CD4-positive, alpha-beta memory T cell (primary cell): ENCODE data around the gene HNRNPAB. TPM values are rescaled to one million over a fixed set of nuclear protein-coding genes. Genes with fewer than 3 reads are reported as not detected.
A peak's percentile ranks its signal among the peaks of the same experiment; 100 is the strongest.

Experiments
- CTCF ChIA-PET: fragments of 350-600 bp; sonication (Branson Sonifier 250); formaldehyde crosslinking; loops from one replicate; lab custom pipeline; 2021; ENCODE audit warnings: inconsistent platforms; ENCODE audit not compliant: partially characterized antibody; lab: Charles Lee
- POLR2A ChIA-PET: fragments of 350-600 bp; sonication (Branson Sonifier 250); formaldehyde crosslinking; loops from one replicate; lab custom pipeline; 2021; ENCODE audit not compliant: partially characterized antibody; lab: Charles Lee
- DNase-seq, 5 donors: peaks; one replicate each; pipeline versions ENCODE4 v3.0.0 to v3.0.0-alpha.2; 2020 to 2022; ENCODE audit warnings: mixed read lengths in 1 of 5
- H3K27ac ChIP-seq: one replicate; pipeline ENCODE4 v1.7.0; 2013; ENCODE audit warnings: low read depth, low read length
- H3K27me3 ChIP-seq: 2 replicates; pipeline ENCODE4 v1.7.0; 2013; ENCODE audit warnings: mild to moderate bottlenecking, low read length, moderate library complexity; ENCODE audit not compliant: insufficient read depth
- H3K36me3 ChIP-seq: 2 replicates; pipeline ENCODE4 v1.7.0; 2013; ENCODE audit warnings: mild to moderate bottlenecking, low read length, moderate library complexity; ENCODE audit not compliant: insufficient read depth
- H3K4me1 ChIP-seq: 2 replicates; pipeline ENCODE4 v1.7.0; 2013; ENCODE audit warnings: mild to moderate bottlenecking, low read length, moderate library complexity; ENCODE audit not compliant: insufficient read depth
- H3K4me3 ChIP-seq, 2 donors: one replicate each; pipeline ENCODE4 v1.7.0; 2013; ENCODE audit warnings: low read length in 2 of 2, mild to moderate bottlenecking in 1 of 2
- H3K9me3 ChIP-seq, 2 donors: one replicate each; pipeline ENCODE4 v1.7.0; 2013; ENCODE audit warnings: low read length in 2 of 2, control low read depth in 1 of 2; ENCODE audit not compliant: control insufficient read depth in 1 of 2
- H3K27ac Mint-ChIP-seq, 7 donors: one replicate each; pipeline ENCODE4 v1.8.0; 2020 to 2021; ENCODE audit warnings: mixed read lengths in 7 of 7, mild to moderate bottlenecking in 6 of 7, inconsistent platforms in 3 of 7, moderate library complexity in 3 of 7
- H3K27me3 Mint-ChIP-seq, 2 donors: one replicate each; pipeline ENCODE4 v1.8.0; 2020 to 2021; ENCODE audit warnings: mixed read lengths in 2 of 2
- H3K36me3 Mint-ChIP-seq, 2 donors: one replicate each; pipeline ENCODE4 v1.8.0; 2020 to 2021; ENCODE audit warnings: mixed read lengths in 2 of 2, inconsistent platforms in 1 of 2, mild to moderate bottlenecking in 1 of 2
- H3K4me1 Mint-ChIP-seq, 4 donors: one replicate each; pipeline ENCODE4 v1.8.0; 2020 to 2021; ENCODE audit warnings: mixed read lengths in 4 of 4, mild to moderate bottlenecking in 1 of 4
- H3K4me3 Mint-ChIP-seq, 8 donors: one replicate each; pipeline ENCODE4 v1.8.0; 2020 to 2021; ENCODE audit warnings: mixed read lengths in 8 of 8, mild to moderate bottlenecking in 7 of 8, moderate library complexity in 6 of 8, inconsistent platforms in 3 of 8
- H3K9me3 Mint-ChIP-seq, 8 donors: one replicate each; pipeline ENCODE4 v1.8.0; 2020 to 2021; ENCODE audit warnings: mixed read lengths in 8 of 8, mild to moderate bottlenecking in 5 of 8, inconsistent platforms in 3 of 8, moderate library complexity in 1 of 8
- intact Hi-C: fragments of 100-400 bp; cut with micrococcal nuclease; formaldehyde crosslinking; loops from one replicate; pipeline ENCODE4 v1.15.1; 2023
- polyA plus RNA-seq, 2 donors: library from polyadenylated mRNA; unstranded; fragments of 300-500 nt; fragmentation: Illumina TruSeq; gene quantifications; one replicate each; pipeline ENCODE4 v1.2.3, GENCODE V29; 2021
- total RNA-seq, 2 experiments: library from RNA; stranded (reverse); gene quantifications; one replicate each; pipeline ENCODE4 v1.2.3, GENCODE V29; 2021

The HNRNPAB gene
- total and polyA plus RNA-seq, 4 experiments from 2014 or later: 29.4 to 85.3 (median 78.7) TPM

DNA sequence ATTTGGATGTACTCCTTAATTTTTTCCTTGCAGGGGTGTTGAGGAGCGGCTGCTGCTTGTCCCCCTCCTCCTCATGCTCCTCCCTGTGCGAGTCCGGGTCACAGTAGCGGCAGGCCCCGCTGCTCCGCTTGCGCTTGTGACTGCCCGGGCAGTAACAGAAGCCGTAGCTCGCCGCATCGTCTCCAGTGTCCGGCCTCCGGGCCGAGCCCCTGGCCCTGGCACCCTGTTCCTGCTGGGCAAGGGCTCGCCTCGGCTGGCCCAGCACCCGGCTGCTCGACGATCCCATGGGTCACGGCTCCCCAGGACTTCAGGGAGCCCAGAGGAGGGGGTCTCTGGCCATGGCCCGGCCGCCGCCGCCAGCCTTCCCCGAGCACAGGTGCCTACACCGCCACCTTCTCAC, 17.3 kb upstream of the HNRNPAB start, which contains the start of gene GMCL2:
TSS of gene GMCL2 (minus strand) at position 358 of the 400 bp plus-strand sequence. CDS start at position 286, 72 bp downstream.
- Histone ChIP-seq H3K27me3 (peaks cover 5% of the 10 kb centered on the region), H3K9me3 (no peaks in the 10 kb centered on the region), H3K4me1 (no peaks in the 10 kb centered on the region), H3K27ac (no peak within 1 kb of the TSS), H3K36me3 (no peaks in the 10 kb centered on the region), H3K4me3 (no peak within 1 kb of the TSS)
- Mint-ChIP-seq H3K9me3 (peaks cover 0 to 2% (median 0%) of the 10 kb centered on the region in 8 donors), H3K27me3 (peaks cover 4 to 10% of the 10 kb centered on the region in 2 donors), H3K4me1 (peaks cover 0 to 2% (median under 1%) of the 10 kb centered on the region in 4 donors), H3K4me3 (no peak within 1 kb of the TSS), H3K36me3 (no peaks in the 10 kb centered on the region), H3K27ac (no peak within 1 kb of the TSS)
- intact Hi-C loops: no loop called here
- CTCF ChIA-PET: no interaction called here
- POLR2A ChIA-PET: no interaction called here
- DNase-seq: no peak

DNA sequence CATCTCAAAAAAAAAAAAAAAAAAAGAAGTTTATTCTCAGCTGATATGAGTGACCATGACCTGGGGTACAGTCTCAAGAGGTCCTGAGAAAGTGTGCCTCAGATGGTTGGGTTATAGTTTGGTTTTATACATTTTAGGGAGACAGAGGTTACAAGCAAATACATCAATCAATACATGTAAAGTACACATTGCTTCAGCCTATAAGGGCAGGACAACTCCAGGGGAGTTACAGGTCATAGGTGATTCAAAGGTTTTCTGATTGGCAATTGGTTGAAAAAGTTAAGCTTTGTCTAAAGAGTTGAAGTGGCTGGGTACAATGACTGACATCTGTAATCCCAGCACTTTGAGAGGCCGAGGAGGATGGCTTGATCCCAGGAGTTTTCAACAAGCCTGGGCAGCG, 14.9 kb upstream of the HNRNPAB start:
- Mint-ChIP-seq H3K27ac (no peak overlapping the region), H3K4me1 (peaks cover 5 to 20% (median 13%) of the 10 kb centered on the region in 4 donors)
- POLR2A ChIA-PET: no interaction called here

DNA sequence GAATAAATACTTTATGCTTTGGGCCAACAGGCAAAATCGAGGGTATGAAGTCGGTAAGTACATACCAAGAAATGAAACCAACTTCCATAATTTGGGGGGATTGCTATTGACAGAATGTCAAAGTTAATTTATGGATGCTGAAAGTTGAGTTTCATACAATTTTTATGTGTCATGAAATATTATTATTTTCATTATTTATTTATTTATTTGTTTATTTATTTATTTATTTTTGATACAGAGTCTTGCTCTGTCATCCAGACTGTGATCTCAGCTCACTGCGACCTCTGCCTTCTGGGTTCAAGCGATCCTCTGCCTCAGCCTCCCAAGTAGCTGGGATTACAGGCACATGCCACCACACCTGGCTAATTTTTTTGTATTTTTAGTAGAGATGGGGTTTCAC, 12.7 kb upstream of the HNRNPAB start:
- H3K4me1 ChIP-seq: peaks cover 5% of the 10 kb centered on the region
- Mint-ChIP-seq H3K27ac (no peak overlapping the region), H3K9me3 (peaks cover 0 to 2% (median 0%) of the 10 kb centered on the region in 8 donors), H3K27me3 (peaks cover 9 to 16% of the 10 kb centered on the region in 2 donors), H3K4me1 (peaks cover 7 to 23% (median 15%) of the 10 kb centered on the region in 4 donors), H3K36me3 (no peaks in the 10 kb centered on the region), H3K4me3 (no peak overlapping the region)
- H3K27me3 ChIP-seq: peaks cover 5% of the 10 kb centered on the region
- ChIA-PET POLR2A (no interaction called here), CTCF (no interaction called here)
- no peak for DNase-seq
- H3K27ac ChIP-seq: no peak overlapping the region
- H3K36me3 ChIP-seq: no peaks in the 10 kb centered on the region
- no peak overlapping the region for H3K4me3 ChIP-seq
- intact Hi-C loops: no loop called here
- no peaks in the 10 kb centered on the region for H3K9me3 ChIP-seq

More for the DNA sequence above, 14.9 kb upstream of the HNRNPAB start:
- Histone ChIP-seq H3K36me3 (no peaks in the 10 kb centered on the region), H3K4me3 (no peak overlapping the region), H3K4me1 (peaks cover 5% of the 10 kb centered on the region), H3K27me3 (peaks cover 5% of the 10 kb centered on the region), H3K27ac (no peak overlapping the region), H3K9me3 (no peaks in the 10 kb centered on the region)
- Mint-ChIP-seq H3K27me3 (peaks cover 9 to 11% of the 10 kb centered on the region in 2 donors), H3K36me3 (no peaks in the 10 kb centered on the region), H3K4me3 (no peak overlapping the region), H3K9me3 (peaks cover 0 to 2% (median 0%) of the 10 kb centered on the region in 8 donors)
- intact Hi-C loops: no loop called here
- CTCF ChIA-PET: no interaction called here
- DNase-seq: no peak

DNA sequence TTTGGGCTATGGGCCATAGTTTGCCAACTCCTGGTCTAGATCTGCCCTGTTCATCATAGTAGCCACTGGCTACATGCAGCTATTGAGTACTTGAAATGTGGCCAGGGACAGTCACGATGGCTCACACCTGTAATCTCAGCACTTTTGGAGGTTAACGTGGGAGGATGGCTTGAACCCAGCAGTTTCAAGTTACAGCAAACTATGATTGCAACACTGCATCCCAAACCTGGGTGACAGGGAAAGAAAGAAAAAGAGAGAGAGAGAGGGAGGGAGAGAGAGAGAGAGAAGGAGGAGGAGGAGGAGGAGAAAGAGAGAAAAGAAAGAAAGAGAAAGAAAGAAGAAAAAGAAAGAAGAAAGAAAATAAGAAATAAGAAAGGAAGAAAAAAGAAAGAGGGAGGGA, 12.1 kb upstream of the HNRNPAB start:
- no peaks in the 10 kb centered on the region for H3K36me3 Mint-ChIP-seq
- DNase-seq: no peak
- Histone ChIP-seq H3K4me3 (no peak overlapping the region), H3K27me3 (peaks cover 5% of the 10 kb centered on the region), H3K9me3 (no peaks in the 10 kb centered on the region), H3K4me1 (peaks cover 5% of the 10 kb centered on the region), H3K27ac (no peak overlapping the region), H3K36me3 (no peaks in the 10 kb centered on the region)
- H3K4me1 Mint-ChIP-seq: peaks cover 7 to 23% (median 15%) of the 10 kb centered on the region in 4 donors
- ChIA-PET CTCF (no interaction called here), POLR2A (no interaction called here)
- no peak overlapping the region for H3K27ac Mint-ChIP-seq
- peaks cover 9 to 16% of the 10 kb centered on the region in 2 donors for H3K27me3 Mint-ChIP-seq
- H3K9me3 Mint-ChIP-seq: no peaks in the 10 kb centered on the region
- no peak overlapping the region for H3K4me3 Mint-ChIP-seq
- intact Hi-C loops: no loop called here

DNA sequence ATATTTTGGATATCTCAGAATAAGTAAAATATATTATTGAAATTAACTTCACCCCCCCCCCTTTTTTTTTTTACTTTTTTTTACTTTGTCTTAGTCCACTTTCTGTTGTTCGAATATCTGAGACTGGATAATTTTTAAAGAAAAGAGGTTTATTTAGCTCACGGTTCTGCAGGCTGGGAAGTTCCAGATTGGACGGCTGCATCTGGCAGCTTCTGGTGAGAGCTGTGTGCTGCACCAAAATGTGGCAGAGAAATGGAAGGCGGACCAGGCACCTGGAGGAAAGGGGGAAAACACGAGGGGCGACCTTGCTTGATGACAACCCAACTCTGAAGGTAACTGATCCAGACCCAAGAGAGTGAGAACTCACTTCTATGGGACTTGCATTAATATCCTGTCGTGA, 11.5 kb upstream of the HNRNPAB start:
- Mint-ChIP-seq H3K27ac (no peak overlapping the region), H3K4me1 (peaks cover 7 to 23% (median 15%) of the 10 kb centered on the region in 4 donors), H3K4me3 (peak overlapping the region in 1 of 8 donors; percentile 14), H3K27me3 (peaks cover 9 to 16% of the 10 kb centered on the region in 2 donors), H3K36me3 (no peaks in the 10 kb centered on the region), H3K9me3 (no peaks in the 10 kb centered on the region)
- ChIA-PET CTCF (no interaction called here), POLR2A (interaction anchor here (0.9 kb wide), 1 partner anchor 14 kb away, joined by 3 read pairs; no protein-coding TSS in a partner anchor)
- Histone ChIP-seq H3K4me3 (no peak overlapping the region), H3K4me1 (peaks cover 5% of the 10 kb centered on the region), H3K36me3 (no peaks in the 10 kb centered on the region), H3K27me3 (peaks cover 5% of the 10 kb centered on the region), H3K27ac (no peak overlapping the region), H3K9me3 (no peaks in the 10 kb centered on the region)
- no peak for DNase-seq
- intact Hi-C loops: no loop called here

DNA sequence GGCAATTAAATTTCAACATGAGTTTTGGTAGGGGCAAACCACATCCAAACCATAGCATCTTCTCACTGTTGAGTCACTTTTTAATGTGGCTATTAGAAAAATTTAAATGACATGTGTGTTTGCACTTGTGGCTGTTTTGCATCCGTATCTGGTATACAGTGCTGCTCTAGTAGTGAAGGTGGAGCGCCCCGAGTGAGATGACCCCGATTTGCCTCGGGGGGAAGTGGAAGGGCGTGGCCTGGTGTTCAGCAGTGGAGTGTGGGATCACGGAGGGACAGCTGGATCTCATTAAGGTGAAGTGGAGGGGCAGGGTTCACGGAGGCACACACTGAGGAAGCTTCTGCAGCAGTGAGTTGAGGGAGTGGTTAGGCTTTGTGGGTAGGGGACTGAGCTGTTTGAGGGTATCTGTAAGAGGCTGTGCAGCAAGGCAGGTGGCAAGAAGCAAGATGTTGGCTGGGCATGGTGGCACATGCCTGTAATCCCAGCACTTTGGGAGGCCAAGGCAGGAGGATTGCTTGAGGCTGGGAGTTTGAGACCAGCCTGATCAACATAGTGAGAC, 11.0 kb upstream of the HNRNPAB start:
- no peaks in the 10 kb centered on the region for H3K9me3 Mint-ChIP-seq
- POLR2A ChIA-PET: interaction anchor here (0.9 kb wide), 1 partner anchor 14 kb away, joined by 3 read pairs; no protein-coding TSS in a partner anchor
- no peak for DNase-seq
- peak overlapping the region in 2 of 7 donors; percentile 52 to 72 for H3K27ac Mint-ChIP-seq
- intact Hi-C loops: no loop called here
- no peaks in the 10 kb centered on the region for H3K9me3 ChIP-seq
- CTCF ChIA-PET: no interaction called here
- H3K27ac ChIP-seq: no peak overlapping the region
- peak overlapping the region in 5 of 8 donors; percentile 26 to 63 (median 55) for H3K4me3 Mint-ChIP-seq
- no peaks in the 10 kb centered on the region for H3K36me3 ChIP-seq
- peaks cover 9 to 15% of the 10 kb centered on the region in 2 donors for H3K27me3 Mint-ChIP-seq
- no peaks in the 10 kb centered on the region for H3K36me3 Mint-ChIP-seq
- no peak overlapping the region for H3K4me3 ChIP-seq
- peaks cover 7 to 23% (median 15%) of the 10 kb centered on the region in 4 donors for H3K4me1 Mint-ChIP-seq
- H3K27me3 ChIP-seq: peaks cover 5% of the 10 kb centered on the region
- H3K4me1 ChIP-seq: peaks cover 5% of the 10 kb centered on the region

DNA sequence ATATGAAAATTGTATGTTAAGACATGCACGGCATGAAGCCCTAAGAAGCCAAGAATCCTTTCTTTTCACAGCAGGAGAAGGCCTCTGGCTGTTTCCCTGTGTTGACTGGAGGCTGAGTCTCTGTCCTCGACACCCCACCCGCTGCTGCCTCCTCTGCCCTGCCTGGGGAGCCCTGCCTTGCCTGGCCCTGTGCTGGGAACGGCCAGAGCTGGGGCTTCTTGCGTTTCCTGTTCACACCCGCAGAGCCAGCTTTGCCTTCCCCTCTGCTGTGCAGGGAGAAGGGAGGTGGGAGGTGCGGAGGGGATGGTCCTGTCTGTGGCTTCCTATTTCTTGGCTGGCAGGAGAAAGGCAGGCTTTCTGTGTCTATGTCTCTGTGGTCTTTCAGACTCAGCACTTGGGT, 10.3 kb upstream of the HNRNPAB start:
- peaks cover under 1% of the 10 kb centered on the region for H3K27me3 ChIP-seq
- intact Hi-C loops: no loop called here
- no peaks in the 10 kb centered on the region for H3K36me3 ChIP-seq
- no peak for DNase-seq
- no peak overlapping the region for H3K4me3 ChIP-seq
- H3K36me3 Mint-ChIP-seq: no peaks in the 10 kb centered on the region
- no peak overlapping the region for H3K27ac Mint-ChIP-seq
- H3K4me1 Mint-ChIP-seq: peaks cover 7 to 23% (median 15%) of the 10 kb centered on the region in 4 donors
- H3K4me1 ChIP-seq: peaks cover 5% of the 10 kb centered on the region
- H3K9me3 ChIP-seq: no peaks in the 10 kb centered on the region
- ChIA-PET POLR2A (no interaction called here), CTCF (no interaction called here)
- H3K9me3 Mint-ChIP-seq: no peaks in the 10 kb centered on the region
- H3K4me3 Mint-ChIP-seq: peak overlapping the region in 1 of 8 donors; percentile 32
- H3K27me3 Mint-ChIP-seq: peaks cover 9% of the 10 kb centered on the region in 2 donors
- no peak overlapping the region for H3K27ac ChIP-seq
